ENCODE results near the gene CCDC192.
"Not testable (repeated sequence)": the region's sequence is repeated elsewhere in the genome, so short reads cannot be mapped to it uniquely, and the experiment has no call there.

The CCDC192 gene, protein sequence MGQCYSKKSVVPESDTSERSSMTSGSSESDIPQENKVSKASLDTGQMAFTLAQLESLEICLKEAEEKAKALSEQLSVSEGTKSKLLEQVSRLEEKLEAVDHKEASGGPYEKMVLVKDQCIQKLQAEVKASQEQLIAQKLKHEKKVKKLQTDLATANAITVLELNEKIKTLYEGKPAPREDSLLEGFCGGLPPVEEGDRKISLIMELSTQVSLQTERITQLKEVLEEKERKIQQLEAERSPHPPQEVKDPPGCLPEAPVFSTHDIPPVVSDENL

DNA sequence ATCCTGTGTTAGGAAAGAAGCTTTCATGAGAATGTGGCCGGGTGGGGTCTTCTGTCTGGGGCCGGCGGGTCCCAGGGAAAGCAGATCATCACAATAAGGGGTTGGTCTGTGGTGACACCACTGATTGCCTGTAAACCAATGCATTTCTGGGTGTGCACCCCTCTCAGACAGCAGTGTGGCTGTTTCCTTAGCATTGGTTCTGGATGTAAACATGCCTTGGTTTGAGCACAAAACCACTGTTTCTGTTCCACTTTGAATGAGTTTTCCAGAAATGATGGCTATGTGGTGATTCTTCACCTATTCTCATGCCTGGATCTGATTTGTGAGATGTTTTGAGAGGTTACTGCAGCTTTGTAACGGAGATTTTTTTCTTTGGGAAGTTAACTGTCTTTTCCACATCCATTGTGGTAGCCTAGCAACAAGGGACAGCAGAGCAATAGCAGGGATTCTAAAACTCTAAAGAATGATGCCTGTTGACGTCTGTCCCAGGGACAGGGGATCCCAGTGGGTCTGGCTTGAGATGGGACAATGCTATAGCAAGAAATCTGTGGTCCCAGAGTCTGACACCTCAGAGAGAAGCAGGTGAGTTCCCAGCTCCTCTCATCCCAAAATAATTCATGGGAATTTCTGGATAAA, at the start of gene CCDC192:
Gene CCDC192 (plus strand): TSS at position 466 of the 636 bp plus-strand sequence. CDS start 55 bp downstream, at position 521.
- DNase-seq = no peak

DNA sequence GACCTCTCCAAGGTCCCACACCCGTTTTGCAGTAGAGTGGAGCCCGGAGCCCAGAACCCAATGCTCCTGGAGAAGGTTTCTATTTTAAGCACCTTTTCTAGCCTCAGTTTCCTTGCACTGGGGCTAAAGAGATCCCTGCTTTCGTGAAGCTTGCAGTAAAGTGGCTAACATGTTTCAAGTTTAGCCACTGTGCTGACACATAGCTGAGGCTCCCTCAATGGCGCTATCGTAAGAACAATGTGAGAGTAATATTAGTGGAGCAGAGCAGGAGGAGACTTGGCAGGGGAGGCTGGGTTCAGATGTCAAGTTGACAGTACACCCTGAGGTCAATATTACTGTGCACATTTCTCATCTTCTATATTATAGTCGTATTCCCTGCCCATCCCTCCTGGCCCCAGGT, 46.4 kb upstream of the CCDC192 start:
- DNase-seq = no peak

DNA sequence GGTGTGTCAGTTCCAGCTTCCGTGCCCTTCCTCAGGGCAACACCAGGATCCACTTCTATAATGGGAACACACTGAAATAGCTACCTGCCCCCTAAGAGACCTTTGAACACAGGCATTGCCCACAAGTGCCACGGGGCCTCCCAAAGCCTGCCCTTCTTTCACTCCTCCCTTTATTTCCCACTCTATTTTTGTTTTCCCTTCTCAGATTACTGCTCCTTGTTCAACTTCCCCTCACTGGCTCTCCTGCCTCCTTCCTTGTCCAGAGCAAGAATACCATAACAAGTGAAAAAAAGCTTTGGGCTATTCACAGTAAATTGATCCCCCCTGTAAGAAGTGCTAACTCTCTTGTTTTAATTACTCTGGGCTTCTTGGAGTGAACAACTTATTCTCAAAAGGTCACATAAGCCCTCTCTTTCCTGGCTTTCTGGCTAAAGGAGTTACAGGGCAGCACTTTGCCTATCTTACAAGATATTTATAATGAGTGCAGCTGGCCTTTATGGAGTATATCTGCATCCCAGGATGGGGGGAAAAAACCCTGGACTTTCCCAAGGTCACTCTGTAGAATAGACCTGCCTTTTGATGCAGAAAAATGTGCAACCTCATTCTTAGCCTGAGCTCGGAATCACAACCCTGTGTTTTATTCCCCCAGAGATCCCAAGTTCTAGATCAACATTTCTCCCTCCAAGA, 43.0 kb upstream of the CCDC192 start:
- no peak for DNase-seq

DNA sequence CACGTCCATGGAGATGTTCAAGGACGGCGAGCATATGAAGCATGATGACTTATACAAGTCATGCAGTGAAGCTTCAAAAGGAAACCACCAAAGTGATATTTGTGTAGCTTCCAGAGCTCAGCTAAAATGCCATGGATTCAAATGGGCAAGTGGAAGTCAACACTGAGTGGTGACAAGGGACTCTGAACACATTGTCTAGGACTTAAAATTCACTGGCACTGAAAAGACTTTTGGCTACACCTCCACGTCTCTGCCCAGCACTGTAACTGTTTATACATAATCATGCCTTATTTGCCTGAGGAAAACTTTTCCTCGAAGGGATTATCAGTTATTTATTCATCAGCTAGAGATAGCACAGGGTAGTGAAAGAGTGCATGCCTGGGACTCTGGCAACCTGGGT, 39.1 kb upstream of the CCDC192 start:
- DNase-seq = no peak

DNA sequence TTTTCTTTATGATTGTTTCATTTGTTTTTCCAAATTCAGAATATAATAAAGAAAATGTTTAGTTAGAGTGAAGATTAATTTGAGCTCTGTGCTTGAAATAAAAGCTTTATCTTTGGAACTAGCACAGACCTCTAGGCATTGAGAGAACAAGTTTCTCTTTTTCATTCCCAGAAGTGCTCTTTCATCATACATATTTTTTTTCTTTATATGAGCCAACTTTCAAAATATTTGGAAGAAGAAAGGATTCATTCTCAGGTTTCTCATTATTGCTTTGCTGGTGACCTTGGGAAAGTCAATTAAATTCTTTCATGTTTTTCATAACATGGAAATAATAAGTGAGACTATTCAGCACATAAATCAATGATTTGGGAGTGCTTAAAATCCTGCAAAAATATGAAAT, 37.5 kb upstream of the CCDC192 start:
- DNase-seq = no peak

- DNase-seq = no peak
These were observed 37.0 kb upstream of the CCDC192 start for GRCh38 chr5:127666043-127666716.

DNA sequence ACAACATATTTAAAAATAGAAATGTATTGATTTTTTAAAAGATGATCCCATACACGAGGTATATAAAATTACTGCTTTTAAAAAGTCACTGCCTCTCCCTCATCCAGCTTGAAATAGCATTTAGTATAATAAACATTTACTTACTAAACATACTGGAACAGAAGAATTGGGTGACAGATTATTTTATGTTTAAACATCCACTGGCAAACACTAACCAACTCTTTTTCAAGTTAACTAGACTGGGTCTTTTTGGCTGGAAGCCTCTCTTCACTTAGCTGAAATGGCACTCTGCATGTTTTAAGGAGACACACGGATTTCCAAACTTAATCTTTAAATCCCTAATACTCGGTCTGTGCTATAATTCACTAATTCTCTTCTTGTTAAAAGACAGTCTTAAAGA, 35.3 kb upstream of the CCDC192 start:
- no peak for DNase-seq

DNA sequence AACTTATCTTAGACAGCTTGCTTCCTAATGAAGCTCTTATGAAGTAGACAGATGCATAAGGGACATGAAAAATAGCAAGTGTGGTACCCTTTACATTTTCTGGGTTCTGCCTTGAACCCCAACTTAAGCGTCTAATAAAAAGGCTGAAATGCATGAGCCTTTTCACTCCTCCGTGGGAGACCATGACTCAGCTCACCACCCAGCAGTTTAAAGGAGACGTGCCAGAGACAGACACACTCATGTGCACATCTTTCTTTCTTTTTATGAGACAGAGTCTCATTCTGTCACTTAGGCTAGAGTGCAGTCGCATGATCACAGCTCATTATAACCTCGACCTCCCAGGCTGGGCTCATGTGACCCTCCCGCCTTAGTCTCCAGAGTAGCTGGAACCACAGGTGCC, 32.0 kb upstream of the CCDC192 start:
- no peak for DNase-seq

GRCh38 chr5:127673117-127673800, 29.9 kb upstream of the CCDC192 start:
- no peak for DNase-seq

GRCh38 chr5:127676951-127677350, 26.2 kb upstream of the CCDC192 start:
- DNase-seq = not testable (repeated sequence)

DNA sequence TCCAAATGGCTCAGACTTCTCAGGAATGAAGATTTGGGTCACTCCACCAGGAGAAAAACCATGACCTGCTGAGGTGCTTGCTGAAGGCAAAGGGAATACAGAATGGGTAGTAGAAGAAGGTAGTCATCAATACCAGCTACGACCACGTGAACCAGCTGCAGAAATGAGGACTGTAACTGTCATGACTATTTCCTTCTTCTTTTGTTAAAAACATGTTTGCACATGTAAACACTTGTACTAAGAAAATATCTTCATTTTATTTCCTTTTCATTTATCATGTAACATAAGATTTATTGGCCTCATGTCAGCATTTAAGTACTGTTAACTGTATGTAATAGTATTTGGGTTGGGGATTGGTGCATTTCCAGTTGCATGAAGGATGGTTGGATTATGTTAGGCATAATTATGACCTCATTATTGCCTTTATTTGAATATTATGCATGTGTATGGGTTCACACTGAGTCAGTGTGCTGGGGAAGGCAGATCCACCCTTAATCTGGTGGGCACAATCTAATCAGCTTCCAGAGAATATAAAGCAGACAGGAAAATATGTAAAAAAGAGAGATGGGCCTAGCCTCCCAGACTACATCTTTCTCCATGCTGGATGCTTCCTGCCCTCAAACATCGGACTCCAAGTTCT, 23.4 kb upstream of the CCDC192 start:
- not testable (repeated sequence) for DNase-seq

DNA sequence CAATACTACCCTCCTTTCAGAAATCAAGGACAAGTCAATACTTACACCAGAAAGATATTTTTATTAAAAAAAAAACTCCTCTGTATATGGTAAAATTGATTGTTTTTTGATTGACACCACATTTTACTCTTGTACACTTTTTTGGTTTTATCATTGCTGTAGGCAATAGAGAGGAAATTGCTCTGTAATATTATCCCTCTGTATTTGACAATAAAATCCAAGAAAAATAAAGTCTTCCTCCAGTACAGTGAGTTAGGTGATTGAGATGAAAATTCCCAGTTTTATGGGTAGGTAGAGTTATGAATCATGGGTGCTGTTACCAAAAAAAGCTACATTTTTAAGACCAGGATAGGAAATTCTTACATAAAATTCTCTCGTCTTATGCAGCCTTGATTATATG, 22.6 kb upstream of the CCDC192 start:
- DNase-seq = no peak

GRCh38 chr5:127683008-127683407, 20.2 kb upstream of the CCDC192 start:
- no peak for DNase-seq

DNA sequence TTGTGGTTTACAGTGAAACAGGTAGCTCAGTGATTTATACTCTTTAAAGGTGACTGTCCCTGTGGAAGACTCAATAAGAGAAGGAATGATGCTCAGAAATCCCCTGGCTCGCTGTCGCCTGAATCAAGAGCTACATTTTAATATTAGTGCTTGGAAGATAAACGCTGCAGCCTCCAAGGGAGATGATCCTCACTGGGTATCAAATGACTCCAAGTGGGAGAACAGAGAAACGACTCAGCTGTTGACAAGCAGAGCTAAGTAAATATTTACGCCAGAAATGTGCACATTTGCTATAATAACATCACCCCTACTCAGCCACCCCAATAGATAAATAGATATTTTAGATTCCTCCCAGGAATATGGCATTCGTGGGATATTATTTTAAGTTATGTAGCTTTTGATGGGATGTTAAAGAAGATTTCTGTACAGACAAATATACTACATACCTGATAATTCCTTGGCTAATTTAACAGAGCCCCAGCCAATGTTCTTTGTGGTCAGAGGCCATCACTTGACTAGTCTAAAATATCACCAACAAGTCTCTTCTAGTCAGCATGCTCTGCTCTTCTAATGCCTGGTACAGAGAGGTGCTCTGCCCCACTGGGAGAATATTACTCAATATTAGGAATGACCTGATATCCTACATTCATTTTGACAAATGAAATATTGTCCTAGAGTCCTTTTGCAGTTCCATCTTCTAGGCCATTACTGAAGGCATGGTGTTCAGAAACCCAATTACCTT, 18.3 kb upstream of the CCDC192 start:
- no peak for DNase-seq

DNA sequence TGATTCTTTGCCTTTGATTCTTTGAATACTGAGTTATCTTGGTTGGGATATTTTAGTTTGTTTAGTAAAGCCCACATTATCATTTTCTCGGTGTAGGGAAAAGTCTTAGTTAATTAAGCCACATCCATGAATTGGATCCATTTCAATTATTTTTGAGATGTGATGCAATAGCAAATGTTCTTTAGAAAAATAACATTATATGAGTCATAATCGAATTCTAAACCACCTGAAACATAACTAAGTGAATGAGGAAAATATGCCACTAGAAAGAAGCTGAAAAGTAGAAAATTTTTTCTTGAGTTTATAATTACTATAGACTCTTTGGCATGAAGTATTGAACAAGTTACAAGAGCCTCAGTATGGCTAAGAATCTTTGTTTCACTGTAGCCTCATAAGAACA, 17.5 kb upstream of the CCDC192 start:
- DNase-seq = no peak

DNA sequence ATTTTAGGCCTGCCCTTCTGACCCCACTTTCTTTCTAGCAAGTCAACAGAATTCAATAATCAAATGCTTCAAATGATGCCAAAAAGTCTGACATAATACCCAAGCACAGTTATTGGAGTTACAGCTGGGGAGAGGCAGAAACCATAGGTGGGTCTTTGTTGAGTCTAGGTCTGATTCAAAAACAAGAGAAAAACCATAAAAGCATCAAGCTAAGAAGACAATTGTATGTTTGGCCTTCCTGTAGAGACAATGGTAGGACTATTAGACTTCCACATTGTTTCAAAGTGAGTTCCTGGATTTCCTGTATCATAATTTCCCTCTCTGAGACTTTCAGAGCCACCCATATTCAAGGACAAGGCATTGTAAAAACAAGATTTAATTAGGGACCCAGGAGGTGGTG, 16.8 kb upstream of the CCDC192 start:
- no peak for DNase-seq

DNA sequence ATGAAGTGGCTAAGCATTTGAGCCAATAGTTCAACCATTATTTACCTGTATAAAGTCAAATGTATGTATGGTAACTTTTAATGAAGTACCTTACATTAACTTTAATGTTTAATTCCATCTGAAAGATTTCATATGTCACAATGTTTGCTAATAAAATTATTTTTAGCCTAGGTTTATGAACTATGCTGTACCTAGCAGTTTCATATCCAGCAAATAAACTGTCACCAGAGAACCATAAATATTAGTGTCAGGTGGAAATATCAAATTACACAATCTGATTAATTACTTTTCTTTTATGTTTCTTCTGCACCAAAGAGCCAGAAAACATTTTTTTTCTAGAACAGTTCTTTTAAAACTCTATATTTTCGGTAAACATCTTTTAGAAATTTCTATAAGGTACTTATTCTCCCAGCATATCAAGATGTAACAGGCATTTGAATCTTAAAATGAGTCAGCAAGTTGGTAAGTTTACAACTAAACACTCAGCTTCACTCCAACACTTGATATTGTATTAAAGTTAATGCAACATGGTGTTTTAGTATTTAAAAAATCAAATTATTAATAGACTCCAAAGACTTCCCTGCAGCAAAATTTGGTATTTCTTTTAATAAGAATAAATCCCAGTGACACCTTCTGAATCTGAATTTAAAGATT, 8.5 kb upstream of the CCDC192 start:
- no peak for DNase-seq

GRCh38 chr5:127695346-127695745, 7.8 kb upstream of the CCDC192 start:
- DNase-seq = no peak

- DNase-seq = no peak
These were observed 6.5 kb upstream of the CCDC192 start for GRCh38 chr5:127696683-127697082.

- DNase-seq = no peak
These were observed 5.1 kb upstream of the CCDC192 start for GRCh38 chr5:127697894-127698600.

DNA sequence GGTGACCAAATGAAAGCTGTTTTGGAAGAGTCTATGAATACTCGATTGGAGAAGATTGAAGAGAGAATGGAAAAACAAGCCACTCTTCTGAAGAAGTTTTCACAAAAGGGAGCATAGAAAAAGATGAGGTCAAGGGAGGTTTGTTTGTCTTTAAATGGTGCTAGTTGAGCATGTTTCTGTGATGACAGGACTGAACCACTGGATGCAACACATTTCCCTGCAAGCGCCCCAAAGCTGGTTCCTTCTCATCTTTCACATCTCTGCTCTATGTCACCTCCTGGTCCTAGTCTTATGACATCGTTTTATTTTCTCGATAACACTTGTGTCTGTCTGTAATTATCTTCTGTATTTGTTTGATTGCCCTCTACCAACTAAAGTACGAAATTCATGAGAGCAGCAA, 3.8 kb upstream of the CCDC192 start:
- no peak for DNase-seq

Measured in suppressor macrophage treated with lipopolysaccharide for 4 hours (primary cell).